HepG2 (cell line): ENCODE data around the gene NRG4. TPM values are rescaled to one million over a fixed set of nuclear protein-coding genes. Genes with fewer than 3 reads are reported as not detected.
A peak's percentile ranks its signal among the peaks of the same experiment; 100 is the strongest.

ENCODE experiments used
- ARNTL ChIP-seq: sonication (generic); formaldehyde crosslinking; IDR thresholded peaks from 2 replicates; pipeline ENCODE4 v1.4.0; 2020; ENCODE audit warnings: mild to moderate bottlenecking, missing genetic modification reagents
- DRAP1 ChIP-seq: IDR thresholded peaks from 2 replicates; pipeline ENCODE4 v1.6.1; 2016; ENCODE audit warnings: missing genetic modification reagents, missing compliant biosample characterization
- FLYWCH1 ChIP-seq: sonication (generic); formaldehyde crosslinking; IDR thresholded peaks from 2 replicates; pipeline ENCODE4 v1.8.1; 2023; ENCODE audit warnings: mild to moderate bottlenecking, missing genetic modification reagents
- GATA4 ChIP-seq: sonication (generic); IDR thresholded peaks from 2 replicates; pipeline ENCODE4 v1.6.1; 2016; ENCODE audit warnings: antibody characterized with exemption, low read depth, borderline replicate concordance
- GTF2F1 ChIP-seq: fragments of 150-350 bp; IDR thresholded peaks from 2 replicates; pipeline ENCODE4 v1.6.1; 2014; ENCODE audit warnings: low read length
- HOXA9 ChIP-seq: sonication (generic); formaldehyde crosslinking; IDR thresholded peaks from 2 replicates; pipeline ENCODE4 v1.8.1; 2022; ENCODE audit warnings: missing genetic modification reagents, mild to moderate bottlenecking, moderate library complexity, borderline replicate concordance
- IKZF1 ChIP-seq: fragments of 450-650 bp; IDR thresholded peaks from 2 replicates; pipeline ENCODE4 v1.7.1; 2016
- JUNB ChIP-seq: sonication (generic); formaldehyde crosslinking; IDR thresholded peaks from 2 replicates; pipeline ENCODE4 v1.8.0; 2022; ENCODE audit warnings: missing genetic modification reagents, mild to moderate bottlenecking, borderline replicate concordance
- KDM4B ChIP-seq: sonication (generic); formaldehyde crosslinking; IDR thresholded peaks from 2 replicates; pipeline ENCODE4 v1.4.0; 2020; ENCODE audit warnings: missing genetic modification reagents
- LBX2 ChIP-seq: sonication (generic); formaldehyde crosslinking; IDR thresholded peaks from 2 replicates; pipeline ENCODE4 v1.5.0; 2020; ENCODE audit warnings: missing genetic modification reagents, mild to moderate bottlenecking, borderline replicate concordance
- MXD4 ChIP-seq: IDR thresholded peaks from 2 replicates; pipeline ENCODE4 v1.6.1; 2016; ENCODE audit warnings: mild to moderate bottlenecking, missing biosample characterization, missing genetic modification reagents
- NRL ChIP-seq: sonication (generic); formaldehyde crosslinking; IDR thresholded peaks from 2 replicates; pipeline ENCODE4 v1.5.0; 2020; ENCODE audit warnings: missing genetic modification reagents, mild to moderate bottlenecking, moderate library complexity, borderline replicate concordance
- PCBP1 ChIP-seq: fragments of 200-400 bp; formaldehyde crosslinking; IDR thresholded peaks from 2 replicates; pipeline ENCODE4 v1.6.1; 2017; ENCODE audit warnings: mild to moderate bottlenecking, low read depth, low read length, borderline replicate concordance
- RARG ChIP-seq: sonication (generic); formaldehyde crosslinking; IDR thresholded peaks from 2 replicates; pipeline ENCODE4 v1.4.0; 2020; ENCODE audit warnings: low read depth, mild to moderate bottlenecking, missing genetic modification reagents
- REXO4 ChIP-seq: sonication (generic); formaldehyde crosslinking; IDR thresholded peaks from 2 replicates; pipeline ENCODE4 v1.8.0; 2022; ENCODE audit warnings: missing genetic modification reagents, mild to moderate bottlenecking, borderline replicate concordance
- RFXAP ChIP-seq: sonication (generic); formaldehyde crosslinking; IDR thresholded peaks from 2 replicates; pipeline ENCODE4 v1.4.0; 2020; ENCODE audit warnings: missing genetic modification reagents, borderline replicate concordance
- SKI ChIP-seq: fragments of 450-650 bp; IDR thresholded peaks from one replicate; pipeline ENCODE4 v1.6.1; 2018; ENCODE audit warnings: mild to moderate bottlenecking; ENCODE audit not compliant: partially characterized antibody
- SP5 ChIP-seq: IDR thresholded peaks from 2 replicates; pipeline ENCODE4 v1.6.1; 2016; ENCODE audit warnings: low read depth, borderline replicate concordance
- U2AF1 ChIP-seq: fragments of 200-400 bp; formaldehyde crosslinking; optimal IDR thresholded peaks from 2 replicates; pipeline ENCODE3; 2017; ENCODE audit warnings: mild to moderate bottlenecking, low read depth, low read length
- ZFP41 ChIP-seq: sonication (generic); formaldehyde crosslinking; IDR thresholded peaks from 2 replicates; pipeline ENCODE4 v1.4.0; 2020; ENCODE audit warnings: mild to moderate bottlenecking, missing genetic modification reagents, borderline replicate concordance
- ZNF121 ChIP-seq: sonication (generic); formaldehyde crosslinking; IDR thresholded peaks from 2 replicates; pipeline ENCODE4 v1.5.0; 2020; ENCODE audit warnings: mild to moderate bottlenecking, missing genetic modification reagents
- ZNF205 ChIP-seq: IDR thresholded peaks from 2 replicates; pipeline ENCODE4 v1.6.1; 2018; ENCODE audit warnings: missing biosample characterization, missing genetic modification reagents
- ZNF619 ChIP-seq: sonication (generic); formaldehyde crosslinking; IDR thresholded peaks from 2 replicates; pipeline ENCODE4 v1.4.0; 2020; ENCODE audit warnings: mild to moderate bottlenecking, missing genetic modification reagents
- ZNF773 ChIP-seq: sonication (generic); formaldehyde crosslinking; IDR thresholded peaks from 2 replicates; pipeline ENCODE4 v1.4.0; 2020; ENCODE audit warnings: missing genetic modification reagents, borderline replicate concordance
- ZNF883 ChIP-seq: sonication (generic); formaldehyde crosslinking; IDR thresholded peaks from 2 replicates; pipeline ENCODE4 v1.5.1; 2020; ENCODE audit warnings: mild to moderate bottlenecking, missing genetic modification reagents; ENCODE audit errors: not compliant biosample characterization
- polyA plus RNA-seq, 8 experiments: library from polyadenylated mRNA; depleted of rRNA in 3 of 8; stranded (reverse) in 7 of 8; unstranded in 1 of 8; fragments of >200 nt; fragmentation: Illumina TruSeq in 4 of 8; extraction: Trizol in 4 of 8; gene quantifications; 2 replicates each; pipeline versions ENCODE4 v1.2.1 to v1.2.3, GENCODE V29; 2011 to 2016; ENCODE audit warnings: low read depth in 4 of 8, missing spikeins in 1 of 8, mixed read lengths in 1 of 8; ENCODE audit not compliant: insufficient read depth in 1 of 8
- total RNA-seq, 5 experiments: library from RNA; depleted of rRNA; stranded (reverse); fragments of >200 nt; fragmentation: Illumina TruSeq; extraction: Trizol; gene quantifications; 2 replicates each; pipeline ENCODE4 v1.2.3, GENCODE V29; 2016; ENCODE audit warnings: low read depth in 1 of 5
- TF ChIP-seq, protein P1 (sequence below): sonication (generic); formaldehyde crosslinking; IDR thresholded peaks from 2 replicates; pipeline ENCODE4 v1.4.0; 2020; ENCODE audit warnings: missing genetic modification reagents, borderline replicate concordance

NRG4 gene
- total and polyA plus RNA-seq, 2 of the 13 experiments (the other 11 are each of a cell fraction or from before 2014, with no cell fraction given): 0.01 TPM; not detected in 1

DNA sequence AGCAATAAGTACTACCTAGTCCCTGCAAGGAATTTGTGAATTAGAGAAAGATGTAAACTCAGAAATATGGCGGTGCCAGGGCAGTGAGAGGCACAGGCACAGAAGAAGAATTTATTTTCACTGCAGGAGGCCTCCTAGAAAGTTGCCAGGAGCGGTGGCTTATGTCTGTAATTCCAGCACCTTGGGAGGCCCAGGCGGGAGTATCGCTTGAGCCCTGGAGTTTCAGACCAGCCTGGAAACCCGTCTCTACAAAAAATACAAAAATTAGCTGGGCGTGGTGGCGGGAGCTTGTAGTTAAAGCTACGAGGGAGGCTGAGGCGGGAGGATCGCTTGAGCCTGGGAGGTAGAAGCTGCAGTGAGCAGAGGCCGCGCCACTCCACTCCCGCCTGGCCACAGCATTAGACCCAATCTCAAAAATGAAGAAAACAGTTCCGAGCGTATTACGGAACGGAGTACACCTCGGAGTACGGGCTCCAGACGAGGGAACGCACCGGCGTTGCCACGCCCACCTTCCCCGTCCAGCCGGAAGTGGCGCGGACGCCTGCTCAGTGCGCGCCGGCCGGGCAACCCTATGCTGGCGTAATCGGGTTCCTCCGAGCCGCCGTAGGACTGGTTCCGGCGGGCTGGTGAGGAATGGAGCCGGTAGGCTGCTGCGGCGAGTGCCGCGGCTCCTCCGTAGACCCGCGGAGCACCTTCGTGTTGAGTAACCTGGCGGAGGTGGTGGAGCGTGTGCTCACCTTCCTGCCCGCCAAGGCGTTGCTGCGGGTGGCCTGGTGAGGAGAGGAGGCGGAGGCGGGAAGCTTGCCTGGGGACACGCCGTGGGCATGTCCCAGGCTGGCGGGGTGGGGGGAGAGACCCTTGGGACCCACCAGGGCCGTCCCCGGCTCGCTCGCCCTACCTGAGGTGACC lies 108.6 kb downstream of the NRG4 start, which contains the start of gene FBXO22 (continued):
- TF ChIP-seq HOXA9 (CRISPR knock-in tag) (peak; percentile 55; the same call in 1 of the 2 replicates), RFXAP (peak; percentile 86), ZNF619 (CRISPR knock-in tag) (peak; percentile 38; the same call in 1 of the 2 replicates), U2AF1 (no peak), GATA4 (peak; percentile 51; the same call in 1 of the 2 replicates), PCBP1 (peak; percentile 74; the same call in 1 of the 2 replicates), FLYWCH1 (CRISPR knock-in tag) (no peak), JUNB (CRISPR knock-in tag) (no peak; the same call in 1 of the 2 replicates), RARG (no peak), REXO4 (CRISPR knock-in tag) (no peak), NRL (CRISPR knock-in tag) (peak; percentile 74), MXD4 (CRISPR knock-in tag) (peak; percentile 77; the same call in 1 of the 2 replicates), LBX2 (CRISPR knock-in tag) (no peak), SP5 (CRISPR knock-in tag) (peak; percentile 75; the same call in 1 of the 2 replicates), KDM4B (CRISPR knock-in tag) (peak; percentile 68), ZNF773 (CRISPR knock-in tag) (0 out of 2 replicates have a peak, but pooled peaks have one; percentile 41), GTF2F1 (no peak), ARNTL (CRISPR knock-in tag) (peak; percentile 58; the same call in 1 of the 2 replicates), ZNF883 (CRISPR knock-in tag) (peak; percentile 76), DRAP1 (peak; percentile 72), ZNF205 (CRISPR knock-in tag) (peak; percentile 44; the same call in 1 of the 2 replicates), IKZF1 (no peak), SKI (peak; percentile 80), ZNF121 (CRISPR knock-in tag) (peak; percentile 81), ZFP41 (CRISPR knock-in tag) (no peak)
- TF ChIP-seq, protein P1, sequence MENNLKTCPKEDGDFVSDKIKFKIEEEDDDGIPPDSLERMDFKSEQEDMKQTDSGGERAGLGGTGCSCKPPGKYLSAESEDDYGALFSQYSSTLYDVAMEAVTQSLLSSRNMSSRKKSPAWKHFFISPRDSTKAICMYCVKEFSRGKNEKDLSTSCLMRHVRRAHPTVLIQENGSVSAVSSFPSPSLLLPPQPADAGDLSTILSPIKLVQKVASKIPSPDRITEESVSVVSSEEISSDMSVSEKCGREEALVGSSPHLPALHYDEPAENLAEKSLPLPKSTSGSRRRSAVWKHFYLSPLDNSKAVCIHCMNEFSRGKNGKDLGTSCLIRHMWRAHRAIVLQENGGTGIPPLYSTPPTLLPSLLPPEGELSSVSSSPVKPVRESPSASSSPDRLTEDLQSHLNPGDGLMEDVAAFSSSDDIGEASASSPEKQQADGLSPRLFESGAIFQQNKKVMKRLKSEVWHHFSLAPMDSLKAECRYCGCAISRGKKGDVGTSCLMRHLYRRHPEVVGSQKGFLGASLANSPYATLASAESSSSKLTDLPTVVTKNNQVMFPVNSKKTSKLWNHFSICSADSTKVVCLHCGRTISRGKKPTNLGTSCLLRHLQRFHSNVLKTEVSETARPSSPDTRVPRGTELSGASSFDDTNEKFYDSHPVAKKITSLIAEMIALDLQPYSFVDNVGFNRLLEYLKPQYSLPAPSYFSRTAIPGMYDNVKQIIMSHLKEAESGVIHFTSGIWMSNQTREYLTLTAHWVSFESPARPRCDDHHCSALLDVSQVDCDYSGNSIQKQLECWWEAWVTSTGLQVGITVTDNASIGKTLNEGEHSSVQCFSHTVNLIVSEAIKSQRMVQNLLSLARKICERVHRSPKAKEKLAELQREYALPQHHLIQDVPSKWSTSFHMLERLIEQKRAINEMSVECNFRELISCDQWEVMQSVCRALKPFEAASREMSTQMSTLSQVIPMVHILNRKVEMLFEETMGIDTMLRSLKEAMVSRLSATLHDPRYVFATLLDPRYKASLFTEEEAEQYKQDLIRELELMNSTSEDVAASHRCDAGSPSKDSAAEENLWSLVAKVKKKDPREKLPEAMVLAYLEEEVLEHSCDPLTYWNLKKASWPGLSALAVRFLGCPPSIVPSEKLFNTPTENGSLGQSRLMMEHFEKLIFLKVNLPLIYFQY (CRISPR knock-in tag): peak; percentile 87
